Naive B cell (primary cell): ENCODE data around the gene MAPK12. TPM values are rescaled to one million over a fixed set of nuclear protein-coding genes. Genes with fewer than 3 reads are reported as not detected.
A peak's percentile ranks its signal among the peaks of the same experiment; 100 is the strongest.

Experiments
- ATAC-seq, 2 donors: fragments of 150-1000 bp; cut with Tn5 transposase; 2 replicates each; pipeline ENCODE4 v1.10.0; 2021; ENCODE audit warnings: low read depth in 2 of 2, mild to moderate bottlenecking in 2 of 2, moderate library complexity in 2 of 2
- DNase-seq: peaks from one replicate; pipeline ENCODE4 v3.0.0; 2022
- H3K27ac Mint-ChIP-seq, 6 donors: one replicate each; pipeline ENCODE4 v1.8.0; 2020 to 2022; ENCODE audit warnings: mild to moderate bottlenecking in 6 of 6, mixed read lengths in 6 of 6, moderate library complexity in 5 of 6, inconsistent platforms in 2 of 6
- H3K27me3 Mint-ChIP-seq, 3 donors: one replicate each; pipeline ENCODE4 v1.8.0; 2021 to 2022; ENCODE audit warnings: mixed read lengths in 3 of 3, mild to moderate bottlenecking in 1 of 3
- H3K36me3 Mint-ChIP-seq, 2 donors: one replicate each; pipeline ENCODE4 v1.8.0; 2020 to 2022; ENCODE audit warnings: mixed read lengths in 2 of 2, inconsistent platforms in 1 of 2, mild to moderate bottlenecking in 1 of 2
- H3K4me1 Mint-ChIP-seq, 3 donors: one replicate each; pipeline ENCODE4 v1.8.0; 2020 to 2022; ENCODE audit warnings: mixed read lengths in 3 of 3, inconsistent platforms in 1 of 3, mild to moderate bottlenecking in 1 of 3, moderate library complexity in 1 of 3
- H3K4me3 Mint-ChIP-seq, 8 donors: one replicate each; pipeline ENCODE4 v1.8.0; 2020 to 2022; ENCODE audit warnings: mild to moderate bottlenecking in 8 of 8, mixed read lengths in 8 of 8, moderate library complexity in 8 of 8, inconsistent platforms in 2 of 8
- H3K9me3 Mint-ChIP-seq, 7 donors: one replicate each; pipeline ENCODE4 v1.8.0; 2020 to 2022; ENCODE audit warnings: mixed read lengths in 7 of 7, mild to moderate bottlenecking in 5 of 7, inconsistent platforms in 2 of 7, moderate library complexity in 1 of 7
- polyA plus RNA-seq, 6 donors: library from polyadenylated mRNA; unstranded; fragments of 300-500 nt; fragmentation: Illumina TruSeq; gene quantifications; one replicate each; pipeline ENCODE4 v1.2.3, GENCODE V29; 2021; ENCODE audit warnings: low read depth in 6 of 6

The MAPK12 gene
- polyA plus RNA-seq, 6 donors from 2014 or later, result 0.04 to 0.19 (median 0.09) TPM; not detected in 1

GRCh38 chr22:50228366-50228765, 33.1 kb downstream of the MAPK12 start:
- Mint-ChIP-seq H3K36me3 (peaks cover 0 to 5% of the 10 kb centered on the region in 2 donors), H3K4me1 (peaks cover 5 to 12% (median 11%) of the 10 kb centered on the region in 3 donors), H3K27me3 (no peaks in the 10 kb centered on the region), H3K4me3 (no peak overlapping the region), H3K9me3 (no peaks in the 10 kb centered on the region), H3K27ac (no peak overlapping the region)
- ATAC-seq, result no peak
- no peak for DNase-seq

GRCh38 chr22:50227579-50228215, 33.8 kb downstream of the MAPK12 start:
- Mint-ChIP-seq H3K4me3 (no peak overlapping the region), H3K36me3 (peaks cover 0 to 5% of the 10 kb centered on the region in 2 donors), H3K9me3 (no peaks in the 10 kb centered on the region), H3K4me1 (peaks cover 5 to 12% (median 11%) of the 10 kb centered on the region in 3 donors), H3K27me3 (no peaks in the 10 kb centered on the region), H3K27ac (peak overlapping the region in 2 of 6 donors; percentile 37 to 58)
- no peak for DNase-seq
- no peak for ATAC-seq

GRCh38 chr22:50226875-50227165, 34.7 kb downstream of the MAPK12 start:
- Mint-ChIP-seq H3K4me1 (peaks cover 5 to 12% (median 11%) of the 10 kb centered on the region in 3 donors), H3K36me3 (peaks cover 0 to 5% of the 10 kb centered on the region in 2 donors), H3K9me3 (no peaks in the 10 kb centered on the region), H3K4me3 (no peak overlapping the region), H3K27ac (no peak overlapping the region), H3K27me3 (no peaks in the 10 kb centered on the region)
- ATAC-seq (no peak), DNase-seq (no peak)

- Mint-ChIP-seq H3K27ac (no peak overlapping the region), H3K27me3 (no peaks in the 10 kb centered on the region), H3K4me3 (no peak overlapping the region), H3K36me3 (peaks cover 0 to 5% of the 10 kb centered on the region in 2 donors), H3K9me3 (no peaks in the 10 kb centered on the region), H3K4me1 (peaks cover 5 to 12% (median 11%) of the 10 kb centered on the region in 3 donors)
- no peak for ATAC-seq
- no peak for DNase-seq
Measured at GRCh38 chr22:50226063-50226874, 35.2 kb downstream of the MAPK12 start.

- DNase-seq (no peak), ATAC-seq (no peak)
- H3K4me1 Mint-ChIP-seq, result peaks cover 5 to 12% (median 11%) of the 10 kb centered on the region in 3 donors
- no peak overlapping the region for H3K4me3 Mint-ChIP-seq
- H3K27me3 Mint-ChIP-seq, result no peaks in the 10 kb centered on the region
- peaks cover 0 to 5% of the 10 kb centered on the region in 2 donors for H3K36me3 Mint-ChIP-seq
- peak overlapping the region in 1 of 6 donors; percentile 20 for H3K27ac Mint-ChIP-seq
- H3K9me3 Mint-ChIP-seq, result no peaks in the 10 kb centered on the region
Measured at GRCh38 chr22:50225200-50225969, 36.1 kb downstream of the MAPK12 start.

GRCh38 chr22:50224071-50224470, 37.4 kb downstream of the MAPK12 start:
- Mint-ChIP-seq H3K4me1 (peaks cover 5 to 11% (median 11%) of the 10 kb centered on the region in 3 donors), H3K27me3 (no peaks in the 10 kb centered on the region), H3K9me3 (no peaks in the 10 kb centered on the region), H3K36me3 (no peaks in the 10 kb centered on the region), H3K4me3 (no peak overlapping the region), H3K27ac (peak overlapping the region in 2 of 6 donors; percentile 41 to 66)
- no peak for ATAC-seq
- no peak for DNase-seq

GRCh38 chr22:50222508-50222907, 39.0 kb downstream of the MAPK12 start:
- no peak for ATAC-seq
- no peaks in the 10 kb centered on the region for H3K36me3 Mint-ChIP-seq
- H3K27ac Mint-ChIP-seq, result no peak overlapping the region
- H3K9me3 Mint-ChIP-seq, result no peaks in the 10 kb centered on the region
- DNase-seq, result no peak
- H3K27me3 Mint-ChIP-seq, result no peaks in the 10 kb centered on the region
- no peak overlapping the region for H3K4me3 Mint-ChIP-seq
- H3K4me1 Mint-ChIP-seq, result peaks cover under 1 to 10% (median 4%) of the 10 kb centered on the region in 3 donors

- no peaks in the 10 kb centered on the region for H3K36me3 Mint-ChIP-seq
- DNase-seq (no peak), ATAC-seq (peak in 1 of 2 donors; percentile 23)
- peaks cover 0 to 8% (median 3%) of the 10 kb centered on the region in 3 donors for H3K4me1 Mint-ChIP-seq
- H3K9me3 Mint-ChIP-seq, result no peaks in the 10 kb centered on the region
- H3K4me3 Mint-ChIP-seq, result no peak overlapping the region
- H3K27me3 Mint-ChIP-seq, result no peaks in the 10 kb centered on the region
- H3K27ac Mint-ChIP-seq, result peak overlapping the region in 1 of 6 donors; percentile 31
Measured at GRCh38 chr22:50221410-50222300, 39.8 kb downstream of the MAPK12 start.

- ATAC-seq, result no peak
- DNase-seq, result no peak
- no peak overlapping the region for H3K4me3 Mint-ChIP-seq
- H3K36me3 Mint-ChIP-seq, result no peaks in the 10 kb centered on the region
- H3K4me1 Mint-ChIP-seq, result peaks cover 0 to 8% (median 3%) of the 10 kb centered on the region in 3 donors
- no peaks in the 10 kb centered on the region for H3K9me3 Mint-ChIP-seq
- no peaks in the 10 kb centered on the region for H3K27me3 Mint-ChIP-seq
- H3K27ac Mint-ChIP-seq, result peak overlapping the region in 1 of 6 donors; percentile 31
Measured at GRCh38 chr22:50220603-50221409, 40.7 kb downstream of the MAPK12 start.

- no peak for DNase-seq
- Mint-ChIP-seq H3K4me1 (peaks cover 3 to 11% (median 5%) of the 10 kb centered on the region in 3 donors), H3K36me3 (peaks cover 0 to 3% of the 10 kb centered on the region in 2 donors), H3K9me3 (no peaks in the 10 kb centered on the region), H3K27ac (peak overlapping the region in 3 of 6 donors; percentile 54 to 71 (median 68)), H3K27me3 (no peaks in the 10 kb centered on the region), H3K4me3 (no peak overlapping the region)
- ATAC-seq, result no peak
Measured at GRCh38 chr22:50219800-50220602, 41.5 kb downstream of the MAPK12 start.

- Mint-ChIP-seq H3K4me3 (no peak overlapping the region), H3K4me1 (peaks cover 6 to 15% (median 9%) of the 10 kb centered on the region in 3 donors), H3K9me3 (no peaks in the 10 kb centered on the region), H3K27me3 (no peaks in the 10 kb centered on the region), H3K27ac (peak overlapping the region in 1 of 6 donors; percentile 68), H3K36me3 (peaks cover 0 to 8% of the 10 kb centered on the region in 2 donors)
- ATAC-seq (no peak), DNase-seq (no peak)
Measured at GRCh38 chr22:50218996-50219727, 42.3 kb downstream of the MAPK12 start.
